Measurements from ENCODE around the gene CSPG4. TPM values are rescaled to one million over a fixed set of nuclear protein-coding genes. Genes with fewer than 3 reads are reported as not detected.

CSPG4 gene
- total and polyA plus RNA-seq, 2 of the 8 experiments (the other 6 are each of a cell fraction or from before 2014, with no cell fraction given), result 1.4 to 3.0 TPM

DNA sequence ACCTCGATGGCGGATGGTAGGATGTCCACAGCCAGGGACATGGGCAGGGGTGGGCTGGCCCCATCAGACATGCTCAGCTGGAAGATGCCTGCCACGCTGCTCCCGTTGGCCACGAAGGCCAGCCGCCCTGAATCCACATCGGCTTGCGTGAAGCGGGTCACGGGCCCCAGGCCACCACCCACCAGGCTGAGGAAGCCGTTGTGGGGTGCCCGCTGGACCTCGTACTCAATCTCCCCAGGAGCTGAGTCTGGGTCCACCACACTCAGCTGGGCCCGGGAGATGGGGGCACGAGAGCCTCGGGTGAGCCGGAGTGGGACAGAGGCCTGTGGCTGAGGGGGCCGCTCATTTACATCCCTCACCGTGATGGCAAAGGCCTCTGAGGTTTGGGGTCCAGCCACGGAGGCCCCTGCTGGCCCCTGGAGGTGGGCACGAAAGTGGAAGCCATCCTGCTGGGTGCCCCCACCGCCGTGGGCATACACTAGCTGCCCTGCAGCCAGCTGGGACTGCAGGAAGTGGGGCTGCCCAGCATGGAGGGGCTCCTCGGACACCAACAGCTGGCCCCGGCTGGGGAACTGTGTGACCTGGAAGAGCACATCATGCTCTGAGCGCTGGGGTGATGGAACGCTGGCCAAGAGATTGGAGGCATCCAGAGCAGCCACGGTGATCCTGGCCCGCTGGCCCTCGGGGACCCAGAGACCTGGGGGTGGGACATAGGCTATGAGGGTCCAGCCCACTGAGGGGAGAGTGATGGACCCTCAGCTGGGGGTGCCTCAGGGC is 35.8 kb downstream of the CSPG4 start:
- Histone ChIP-seq H4K20me1 (replicated peaks in 1 of 2; ENCODE audit: control insufficient read depth in 1 of 2, insufficient read depth in 2 of 2, low read length in 2 of 2) (no peaks in the 10 kb centered on the region), H3K23me2 (ENCODE audit: low read depth, low read length) (no peaks in the 10 kb centered on the region; the same call in 1 of the 2 replicates), H3K79me1 (ENCODE audit: low read depth, low read length) (no peaks in the 10 kb centered on the region), H3K9ac (replicated peaks in 1 of 4; ENCODE audit: extremely low read depth in 1 of 4, low read depth in 3 of 4, low read length in 3 of 4) (no peak overlapping the region), H2BK20ac (ENCODE audit: low read length) (no peak overlapping the region), H3K23ac (ENCODE audit: insufficient read length) (no peak overlapping the region), H3K79me2 (ENCODE audit: control insufficient read depth in 1 of 2, insufficient read depth in 2 of 2, low read length in 2 of 2) (no peaks in the 10 kb centered on the region), H3K4me3 (ENCODE audit: extremely low read depth in 1 of 4, insufficient read depth in 2 of 4, low read depth in 3 of 4, low read length in 4 of 4) (no peak overlapping the region), H2AK5ac (ENCODE audit: low read depth, low read length) (no peak overlapping the region), H3K4me1 (replicated peaks in 1 of 4; ENCODE audit: control insufficient read depth in 3 of 4, insufficient read depth in 4 of 4, low read length in 3 of 4) (peaks cover 7 to 22% (median 10%) of the 10 kb centered on the region in 4 experiments), H2BK120ac (replicated peaks; ENCODE audit: low read depth, low read length) (no peak overlapping the region), H4K91ac (replicated peaks; ENCODE audit: insufficient read length, low read length) (no peak overlapping the region), H3K56ac (replicated peaks; ENCODE audit: insufficient read length, low read depth, low read length) (no peak overlapping the region), H3K14ac (ENCODE audit: insufficient read length) (no peak overlapping the region), H2BK5ac (ENCODE audit: low read depth, low read length) (no peak overlapping the region), H2BK15ac (ENCODE audit: low read length) (no peak overlapping the region), H3K9me3 (ENCODE audit: insufficient read depth in 2 of 2, low read depth in 1 of 2, low read length in 1 of 2) (no peaks in the 10 kb centered on the region), H3K36me3 (ENCODE audit: control insufficient read depth in 2 of 4, insufficient read depth in 4 of 4, low read length in 3 of 4) (no peaks in the 10 kb centered on the region), H2AFZ (ENCODE audit: low read length) (no peak overlapping the region), H4K5ac (ENCODE audit: insufficient read length, low read depth, low read length) (no peak overlapping the region), H2BK12ac (ENCODE audit: low read depth, low read length) (no peak overlapping the region), H3K4me2 (ENCODE audit: insufficient read depth in 1 of 2, low read depth in 2 of 2, low read length in 2 of 2) (no peak overlapping the region), H3K4ac (replicated peaks; ENCODE audit: insufficient read length, low read depth, low read length) (no peak overlapping the region), H3K27ac (ENCODE audit: low read depth, low read length) (no peak overlapping the region), H4K8ac (ENCODE audit: extremely low read depth, insufficient read depth, low read length) (0 out of 2 replicates have a peak overlapping the region, but pooled peaks have one; percentile 41), H3K18ac (ENCODE audit: extremely low read depth, low read length) (no peak overlapping the region), H3K27me3 (replicated peaks in 1 of 4; ENCODE audit: control insufficient read depth in 3 of 4, extremely low read depth in 1 of 4, insufficient read depth in 3 of 4, low read length in 3 of 4) (no peaks in the 10 kb centered on the region)
- no peak for DNase-seq (ENCODE audit: low read depth in 1 of 2, low spot score in 2 of 2)
- ChIA-PET POLR2A (ENCODE audit: partially characterized antibody) (interaction anchor here (0.8 to 1.3 kb wide), 4 partner anchors 8 to 44 kb away, joined by 3 to 5 read pairs (median 4); partner anchors contain the start of gene IMP3), CTCF (ENCODE audit: partially characterized antibody) (interaction anchor here (0.5 to 4.4 kb wide), 12 partner anchors 9 to 477 kb away, joined by 3 to 32 read pairs (median 4); partner anchors contain the start of genes IMP3 and SNX33)
- 95% methylated on average over 28 of the region's 30 CpGs; no CpG with 5 or more reads in 1 of the 2 experiments for WGBS, 2 experiments (ENCODE audit: extremely low coverage in 1 of 2, insufficient coverage in 1 of 2, insufficient read length in 1 of 2, insufficient replicate concordance in 2 of 2, low coverage in 1 of 2, low lambda C conversion rate in 2 of 2, missing lambda C conversion rate in 1 of 2)
- FAIRE-seq, result no peak
- TF ChIP-seq CHD1 (IDR thresholded peaks at IDR 0.05; ENCODE audit: low read depth, low read length) (no peak), CEBPB (IDR thresholded peaks at IDR 0.05; ENCODE audit: low read depth, low read length) (no peak), KDM1A (IDR thresholded peaks at IDR 0.05; ENCODE audit: borderline replicate concordance, low read length) (no peak), SUZ12 (IDR thresholded peaks at IDR 0.05; ENCODE audit: low read length) (no peak), TAF1 (IDR thresholded peaks at IDR 0.05; ENCODE audit: low read depth, low read length) (no peak), SIX5 (IDR thresholded peaks at IDR 0.05; ENCODE audit: low read depth, low read length) (no peak), RFX5 (IDR thresholded peaks at IDR 0.05; ENCODE audit: borderline replicate concordance, low read depth, low read length) (no peak), SP4 (IDR thresholded peaks at IDR 0.05; ENCODE audit: low read length) (no peak)
- TF ChIP-seq, protein P1, sequence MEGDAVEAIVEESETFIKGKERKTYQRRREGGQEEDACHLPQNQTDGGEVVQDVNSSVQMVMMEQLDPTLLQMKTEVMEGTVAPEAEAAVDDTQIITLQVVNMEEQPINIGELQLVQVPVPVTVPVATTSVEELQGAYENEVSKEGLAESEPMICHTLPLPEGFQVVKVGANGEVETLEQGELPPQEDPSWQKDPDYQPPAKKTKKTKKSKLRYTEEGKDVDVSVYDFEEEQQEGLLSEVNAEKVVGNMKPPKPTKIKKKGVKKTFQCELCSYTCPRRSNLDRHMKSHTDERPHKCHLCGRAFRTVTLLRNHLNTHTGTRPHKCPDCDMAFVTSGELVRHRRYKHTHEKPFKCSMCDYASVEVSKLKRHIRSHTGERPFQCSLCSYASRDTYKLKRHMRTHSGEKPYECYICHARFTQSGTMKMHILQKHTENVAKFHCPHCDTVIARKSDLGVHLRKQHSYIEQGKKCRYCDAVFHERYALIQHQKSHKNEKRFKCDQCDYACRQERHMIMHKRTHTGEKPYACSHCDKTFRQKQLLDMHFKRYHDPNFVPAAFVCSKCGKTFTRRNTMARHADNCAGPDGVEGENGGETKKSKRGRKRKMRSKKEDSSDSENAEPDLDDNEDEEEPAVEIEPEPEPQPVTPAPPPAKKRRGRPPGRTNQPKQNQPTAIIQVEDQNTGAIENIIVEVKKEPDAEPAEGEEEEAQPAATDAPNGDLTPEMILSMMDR (IDR thresholded peaks at IDR 0.05; ENCODE audit: control extremely low read depth in 1 of 3, insufficient read depth in 1 of 3, low read depth in 1 of 3, low read length in 3 of 3), result no peak
- TF ChIP-seq, protein P2, sequence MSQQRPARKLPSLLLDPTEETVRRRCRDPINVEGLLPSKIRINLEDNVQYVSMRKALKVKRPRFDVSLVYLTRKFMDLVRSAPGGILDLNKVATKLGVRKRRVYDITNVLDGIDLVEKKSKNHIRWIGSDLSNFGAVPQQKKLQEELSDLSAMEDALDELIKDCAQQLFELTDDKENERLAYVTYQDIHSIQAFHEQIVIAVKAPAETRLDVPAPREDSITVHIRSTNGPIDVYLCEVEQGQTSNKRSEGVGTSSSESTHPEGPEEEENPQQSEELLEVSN (IDR thresholded peaks at IDR 0.05), result no peak

All from H1 (cell line).